HepG2 (cell line): ENCODE data around the gene RPE65. TPM values are rescaled to one million over a fixed set of nuclear protein-coding genes. Genes with fewer than 3 reads are reported as not detected.
A peak's percentile ranks its signal among the peaks of the same experiment; 100 is the strongest.

Source experiments
- ARNT ChIP-seq: fragments of 450-650 bp; IDR thresholded peaks from 2 replicates; pipeline ENCODE4 v1.6.1; 2017
- FOXK2 ChIP-seq: fragments of 450-650 bp; IDR thresholded peaks from 2 replicates; pipeline ENCODE4 v1.6.1; 2016
- KAT7 ChIP-seq: IDR thresholded peaks from 2 replicates; pipeline ENCODE4 v1.6.1; 2018; ENCODE audit warnings: borderline replicate concordance, missing compliant biosample characterization
- MXD4 ChIP-seq: IDR thresholded peaks from 2 replicates; pipeline ENCODE4 v1.6.1; 2016; ENCODE audit warnings: mild to moderate bottlenecking, missing biosample characterization, missing genetic modification reagents
- RORA ChIP-seq: sonication (generic); formaldehyde crosslinking; IDR thresholded peaks from 2 replicates; pipeline ENCODE4 v1.5.0; 2020; ENCODE audit warnings: mild to moderate bottlenecking, missing genetic modification reagents, moderate library complexity
- ZFP1 ChIP-seq: IDR thresholded peaks from 2 replicates; pipeline ENCODE4 v1.6.1; 2016
- ZFX ChIP-seq: sonication (generic); formaldehyde crosslinking; IDR thresholded peaks from 2 replicates; pipeline ENCODE4 v1.4.0; 2020; ENCODE audit warnings: mild to moderate bottlenecking, low read depth, missing genetic modification reagents, moderate library complexity
- ZNF124 ChIP-seq: sonication (generic); formaldehyde crosslinking; IDR thresholded peaks from 2 replicates; pipeline ENCODE4 v1.4.0; 2020; ENCODE audit warnings: missing genetic modification reagents
- ZNF234 ChIP-seq: sonication (generic); formaldehyde crosslinking; conservative IDR thresholded peaks from 2 replicates; pipeline ENCODE4 v1.5.1; 2020; ENCODE audit warnings: mild to moderate bottlenecking, missing genetic modification reagents
- ZNF33A ChIP-seq: sonication (generic); formaldehyde crosslinking; IDR thresholded peaks from 2 replicates; pipeline ENCODE4 v1.5.1; 2020; ENCODE audit warnings: missing genetic modification reagents, mild to moderate bottlenecking, moderate library complexity, borderline replicate concordance
- ZNF556 ChIP-seq: sonication (generic); formaldehyde crosslinking; IDR thresholded peaks from 2 replicates; pipeline ENCODE4 v1.4.0; 2020; ENCODE audit warnings: mild to moderate bottlenecking, missing genetic modification reagents, borderline replicate concordance
- ZNF558 ChIP-seq: sonication (generic); formaldehyde crosslinking; IDR thresholded peaks from 2 replicates; pipeline ENCODE4 v1.9.0; 2022; ENCODE audit warnings: mild to moderate bottlenecking, missing genetic modification reagents, borderline replicate concordance
- ZNF879 ChIP-seq: sonication (generic); formaldehyde crosslinking; IDR thresholded peaks from 2 replicates; pipeline ENCODE4 v1.8.1; 2023; ENCODE audit warnings: missing genetic modification reagents
- ZSCAN29 ChIP-seq: sonication (generic); formaldehyde crosslinking; conservative IDR thresholded peaks from 2 replicates; pipeline ENCODE4 v1.4.0; 2020; ENCODE audit warnings: mild to moderate bottlenecking, missing genetic modification reagents
- ZZZ3 ChIP-seq: sonication (generic); formaldehyde crosslinking; IDR thresholded peaks from 2 replicates; pipeline ENCODE4 v1.4.0; 2020; ENCODE audit warnings: missing genetic modification reagents, mild to moderate bottlenecking, borderline replicate concordance
- polyA plus RNA-seq, 8 experiments: library from polyadenylated mRNA; depleted of rRNA in 3 of 8; stranded (reverse) in 7 of 8; unstranded in 1 of 8; fragments of >200 nt; fragmentation: Illumina TruSeq in 4 of 8; extraction: Trizol in 4 of 8; gene quantifications; 2 replicates each; pipeline versions ENCODE4 v1.2.1 to v1.2.3, GENCODE V29; 2011 to 2016; ENCODE audit warnings: low read depth in 4 of 8, missing spikeins in 1 of 8, mixed read lengths in 1 of 8; ENCODE audit not compliant: insufficient read depth in 1 of 8
- total RNA-seq, 5 experiments: library from RNA; depleted of rRNA; stranded (reverse); fragments of >200 nt; fragmentation: Illumina TruSeq; extraction: Trizol; gene quantifications; 2 replicates each; pipeline ENCODE4 v1.2.3, GENCODE V29; 2016; ENCODE audit warnings: low read depth in 1 of 5
- TF ChIP-seq, protein P1 (sequence below): sonication (generic); formaldehyde crosslinking; IDR thresholded peaks from 2 replicates; pipeline ENCODE4 v1.8.0; 2022; ENCODE audit warnings: mild to moderate bottlenecking, missing genetic modification reagents, moderate library complexity
- TF ChIP-seq, protein P2 (sequence below): sonication (generic); formaldehyde crosslinking; IDR thresholded peaks from 2 replicates; pipeline ENCODE4 v1.4.0; 2020; ENCODE audit warnings: mild to moderate bottlenecking, missing genetic modification reagents, borderline replicate concordance
- TF ChIP-seq, protein P3 (sequence below): sonication (generic); formaldehyde crosslinking; IDR thresholded peaks from 2 replicates; pipeline ENCODE4 v1.4.0; 2020; ENCODE audit warnings: missing genetic modification reagents
- TF ChIP-seq, protein P4 (sequence below): sonication (generic); formaldehyde crosslinking; IDR thresholded peaks from 2 replicates; pipeline ENCODE4 v1.8.0; 2022; ENCODE audit warnings: mild to moderate bottlenecking, missing genetic modification reagents

Gene RPE65
- total and polyA plus RNA-seq, 2 of the 13 experiments (the other 11 are each of a cell fraction or from before 2014, with no cell fraction given), result not detected

DNA sequence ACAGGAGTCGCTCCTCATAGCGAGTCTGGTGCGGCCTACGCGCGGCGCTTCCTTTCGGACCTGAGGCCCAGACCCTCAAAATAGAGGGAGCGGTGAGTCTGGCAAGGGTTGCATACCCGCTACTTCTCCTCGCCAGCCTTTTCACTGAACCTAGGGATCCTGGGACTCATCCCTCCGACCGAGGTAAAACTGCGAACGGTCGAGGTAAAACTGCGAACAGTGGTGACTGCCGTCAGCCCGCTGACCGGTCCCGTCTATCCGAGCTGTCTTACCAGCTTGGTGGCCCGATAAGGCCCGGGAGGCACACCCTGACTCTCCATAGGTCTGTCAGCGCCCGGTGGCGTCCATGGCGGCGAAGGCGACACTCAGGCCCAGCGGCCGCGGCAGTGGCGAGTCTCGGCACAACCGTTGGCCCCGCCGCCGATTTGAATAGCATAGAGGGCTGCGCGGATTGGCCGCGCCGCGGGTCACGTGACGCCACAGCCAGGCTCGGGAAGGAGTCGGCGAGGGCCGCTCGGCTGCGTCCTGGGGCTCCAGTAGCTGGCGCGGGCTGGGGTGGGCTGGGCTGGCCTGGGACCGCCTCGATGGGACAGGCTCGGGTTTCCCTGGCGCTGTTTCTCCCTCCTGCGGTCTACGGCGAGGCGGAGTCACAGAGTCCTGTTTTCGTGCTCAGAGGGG lies 47.1 kb upstream of the RPE65 start, which contains the start of gene DEPDC1 (continued):
- TF ChIP-seq, protein P1, sequence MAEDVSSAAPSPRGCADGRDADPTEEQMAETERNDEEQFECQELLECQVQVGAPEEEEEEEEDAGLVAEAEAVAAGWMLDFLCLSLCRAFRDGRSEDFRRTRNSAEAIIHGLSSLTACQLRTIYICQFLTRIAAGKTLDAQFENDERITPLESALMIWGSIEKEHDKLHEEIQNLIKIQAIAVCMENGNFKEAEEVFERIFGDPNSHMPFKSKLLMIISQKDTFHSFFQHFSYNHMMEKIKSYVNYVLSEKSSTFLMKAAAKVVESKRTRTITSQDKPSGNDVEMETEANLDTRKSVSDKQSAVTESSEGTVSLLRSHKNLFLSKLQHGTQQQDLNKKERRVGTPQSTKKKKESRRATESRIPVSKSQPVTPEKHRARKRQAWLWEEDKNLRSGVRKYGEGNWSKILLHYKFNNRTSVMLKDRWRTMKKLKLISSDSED (CRISPR knock-in tag), result no peak
- peak; percentile 79 for TF ChIP-seq MXD4 (CRISPR knock-in tag)
- TF ChIP-seq, protein P2, sequence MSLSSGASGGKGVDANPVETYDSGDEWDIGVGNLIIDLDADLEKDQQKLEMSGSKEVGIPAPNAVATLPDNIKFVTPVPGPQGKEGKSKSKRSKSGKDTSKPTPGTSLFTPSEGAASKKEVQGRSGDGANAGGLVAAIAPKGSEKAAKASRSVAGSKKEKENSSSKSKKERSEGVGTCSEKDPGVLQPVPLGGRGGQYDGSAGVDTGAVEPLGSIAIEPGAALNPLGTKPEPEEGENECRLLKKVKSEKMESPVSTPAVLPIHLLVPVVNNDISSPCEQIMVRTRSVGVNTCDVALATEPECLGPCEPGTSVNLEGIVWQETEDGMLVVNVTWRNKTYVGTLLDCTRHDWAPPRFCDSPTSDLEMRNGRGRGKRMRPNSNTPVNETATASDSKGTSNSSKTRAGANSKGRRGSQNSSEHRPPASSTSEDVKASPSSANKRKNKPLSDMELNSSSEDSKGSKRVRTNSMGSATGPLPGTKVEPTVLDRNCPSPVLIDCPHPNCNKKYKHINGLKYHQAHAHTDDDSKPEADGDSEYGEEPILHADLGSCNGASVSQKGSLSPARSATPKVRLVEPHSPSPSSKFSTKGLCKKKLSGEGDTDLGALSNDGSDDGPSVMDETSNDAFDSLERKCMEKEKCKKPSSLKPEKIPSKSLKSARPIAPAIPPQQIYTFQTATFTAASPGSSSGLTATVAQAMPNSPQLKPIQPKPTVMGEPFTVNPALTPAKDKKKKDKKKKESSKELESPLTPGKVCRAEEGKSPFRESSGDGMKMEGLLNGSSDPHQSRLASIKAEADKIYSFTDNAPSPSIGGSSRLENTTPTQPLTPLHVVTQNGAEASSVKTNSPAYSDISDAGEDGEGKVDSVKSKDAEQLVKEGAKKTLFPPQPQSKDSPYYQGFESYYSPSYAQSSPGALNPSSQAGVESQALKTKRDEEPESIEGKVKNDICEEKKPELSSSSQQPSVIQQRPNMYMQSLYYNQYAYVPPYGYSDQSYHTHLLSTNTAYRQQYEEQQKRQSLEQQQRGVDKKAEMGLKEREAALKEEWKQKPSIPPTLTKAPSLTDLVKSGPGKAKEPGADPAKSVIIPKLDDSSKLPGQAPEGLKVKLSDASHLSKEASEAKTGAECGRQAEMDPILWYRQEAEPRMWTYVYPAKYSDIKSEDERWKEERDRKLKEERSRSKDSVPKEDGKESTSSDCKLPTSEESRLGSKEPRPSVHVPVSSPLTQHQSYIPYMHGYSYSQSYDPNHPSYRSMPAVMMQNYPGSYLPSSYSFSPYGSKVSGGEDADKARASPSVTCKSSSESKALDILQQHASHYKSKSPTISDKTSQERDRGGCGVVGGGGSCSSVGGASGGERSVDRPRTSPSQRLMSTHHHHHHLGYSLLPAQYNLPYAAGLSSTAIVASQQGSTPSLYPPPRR (CRISPR knock-in tag), result no peak
- TF ChIP-seq ZSCAN29 (CRISPR knock-in tag), result 0 out of 2 replicates have a peak, but pooled peaks have one; percentile 58
- 0 out of 2 replicates have a peak, but pooled peaks have one; percentile 71 for TF ChIP-seq ZNF558 (CRISPR knock-in tag)
- TF ChIP-seq ZNF234, result no peak
- TF ChIP-seq ZFP1 (CRISPR knock-in tag), result no peak
- TF ChIP-seq ZFX, result peak; percentile 92
- peak; percentile 88 for TF ChIP-seq ZZZ3 (CRISPR knock-in tag)
- peak; percentile 65; the same call in 1 of the 2 replicates for TF ChIP-seq ZNF556 (CRISPR knock-in tag)
- no peak for TF ChIP-seq ZNF879 (CRISPR knock-in tag)
- TF ChIP-seq FOXK2, result 0 out of 2 replicates have a peak, but pooled peaks have one; percentile 13
- TF ChIP-seq ARNT, result no peak
- TF ChIP-seq KAT7, result no peak
- TF ChIP-seq, protein P3, sequence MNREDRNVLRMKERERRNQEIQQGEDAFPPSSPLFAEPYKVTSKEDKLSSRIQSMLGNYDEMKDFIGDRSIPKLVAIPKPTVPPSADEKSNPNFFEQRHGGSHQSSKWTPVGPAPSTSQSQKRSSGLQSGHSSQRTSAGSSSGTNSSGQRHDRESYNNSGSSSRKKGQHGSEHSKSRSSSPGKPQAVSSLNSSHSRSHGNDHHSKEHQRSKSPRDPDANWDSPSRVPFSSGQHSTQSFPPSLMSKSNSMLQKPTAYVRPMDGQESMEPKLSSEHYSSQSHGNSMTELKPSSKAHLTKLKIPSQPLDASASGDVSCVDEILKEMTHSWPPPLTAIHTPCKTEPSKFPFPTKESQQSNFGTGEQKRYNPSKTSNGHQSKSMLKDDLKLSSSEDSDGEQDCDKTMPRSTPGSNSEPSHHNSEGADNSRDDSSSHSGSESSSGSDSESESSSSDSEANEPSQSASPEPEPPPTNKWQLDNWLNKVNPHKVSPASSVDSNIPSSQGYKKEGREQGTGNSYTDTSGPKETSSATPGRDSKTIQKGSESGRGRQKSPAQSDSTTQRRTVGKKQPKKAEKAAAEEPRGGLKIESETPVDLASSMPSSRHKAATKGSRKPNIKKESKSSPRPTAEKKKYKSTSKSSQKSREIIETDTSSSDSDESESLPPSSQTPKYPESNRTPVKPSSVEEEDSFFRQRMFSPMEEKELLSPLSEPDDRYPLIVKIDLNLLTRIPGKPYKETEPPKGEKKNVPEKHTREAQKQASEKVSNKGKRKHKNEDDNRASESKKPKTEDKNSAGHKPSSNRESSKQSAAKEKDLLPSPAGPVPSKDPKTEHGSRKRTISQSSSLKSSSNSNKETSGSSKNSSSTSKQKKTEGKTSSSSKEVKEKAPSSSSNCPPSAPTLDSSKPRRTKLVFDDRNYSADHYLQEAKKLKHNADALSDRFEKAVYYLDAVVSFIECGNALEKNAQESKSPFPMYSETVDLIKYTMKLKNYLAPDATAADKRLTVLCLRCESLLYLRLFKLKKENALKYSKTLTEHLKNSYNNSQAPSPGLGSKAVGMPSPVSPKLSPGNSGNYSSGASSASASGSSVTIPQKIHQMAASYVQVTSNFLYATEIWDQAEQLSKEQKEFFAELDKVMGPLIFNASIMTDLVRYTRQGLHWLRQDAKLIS, result no peak
- no peak; the same call in 1 of the 2 replicates for TF ChIP-seq RORA
- TF ChIP-seq, protein P4, sequence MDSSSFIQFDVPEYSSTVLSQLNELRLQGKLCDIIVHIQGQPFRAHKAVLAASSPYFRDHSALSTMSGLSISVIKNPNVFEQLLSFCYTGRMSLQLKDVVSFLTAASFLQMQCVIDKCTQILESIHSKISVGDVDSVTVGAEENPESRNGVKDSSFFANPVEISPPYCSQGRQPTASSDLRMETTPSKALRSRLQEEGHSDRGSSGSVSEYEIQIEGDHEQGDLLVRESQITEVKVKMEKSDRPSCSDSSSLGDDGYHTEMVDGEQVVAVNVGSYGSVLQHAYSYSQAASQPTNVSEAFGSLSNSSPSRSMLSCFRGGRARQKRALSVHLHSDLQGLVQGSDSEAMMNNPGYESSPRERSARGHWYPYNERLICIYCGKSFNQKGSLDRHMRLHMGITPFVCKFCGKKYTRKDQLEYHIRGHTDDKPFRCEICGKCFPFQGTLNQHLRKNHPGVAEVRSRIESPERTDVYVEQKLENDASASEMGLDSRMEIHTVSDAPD (CRISPR knock-in tag), result peak; percentile 68
- no peak for TF ChIP-seq ZNF33A (CRISPR knock-in tag)
- 0 out of 2 replicates have a peak, but pooled peaks have one; percentile 41 for TF ChIP-seq ZNF124 (CRISPR knock-in tag)
